ENCODE data around the gene CFAP52. TPM values are rescaled to one million over a fixed set of nuclear protein-coding genes. Genes with fewer than 3 reads are reported as not detected.

Gene CFAP52
- total RNA-seq (2021; fragmentation: NEBNext Ultra II Directional; extraction: Animal tissue kit (Norgen Biotek cat#: 25700)) (not detected in 2 replicates), polyA plus RNA-seq (2011; rRNA removed) (0.11 TPM in 1 of 2 replicates, not detected in the other), polyA minus RNA-seq (2011; rRNA and poly(A)+ RNA removed) (not detected in 2 replicates)
- polyA plus RNA-seq (2011; cell fraction: cytosol; rRNA removed), result not detected
- polyA plus RNA-seq (2011; cell fraction: nucleus; rRNA removed), result not detected
- polyA plus RNA-seq (2012, experiment 1 of 2), result 0.70 TPM in 1 of 4 replicates, not detected in the others
- not detected for polyA plus RNA-seq (2012, experiment 2 of 2)
- polyA plus RNA-seq (2013, experiment 1 of 2), result not detected
- not detected for polyA plus RNA-seq (2013, experiment 2 of 2)
- polyA minus RNA-seq (2011; cell fraction: cytosol; rRNA and poly(A)+ RNA removed), result not detected
- not detected for polyA minus RNA-seq (2011; cell fraction: nucleus; rRNA and poly(A)+ RNA removed)
- long read RNA-seq, experiment 1, result 0 reads
- long read RNA-seq, experiment 2, result 0 reads

DNA sequence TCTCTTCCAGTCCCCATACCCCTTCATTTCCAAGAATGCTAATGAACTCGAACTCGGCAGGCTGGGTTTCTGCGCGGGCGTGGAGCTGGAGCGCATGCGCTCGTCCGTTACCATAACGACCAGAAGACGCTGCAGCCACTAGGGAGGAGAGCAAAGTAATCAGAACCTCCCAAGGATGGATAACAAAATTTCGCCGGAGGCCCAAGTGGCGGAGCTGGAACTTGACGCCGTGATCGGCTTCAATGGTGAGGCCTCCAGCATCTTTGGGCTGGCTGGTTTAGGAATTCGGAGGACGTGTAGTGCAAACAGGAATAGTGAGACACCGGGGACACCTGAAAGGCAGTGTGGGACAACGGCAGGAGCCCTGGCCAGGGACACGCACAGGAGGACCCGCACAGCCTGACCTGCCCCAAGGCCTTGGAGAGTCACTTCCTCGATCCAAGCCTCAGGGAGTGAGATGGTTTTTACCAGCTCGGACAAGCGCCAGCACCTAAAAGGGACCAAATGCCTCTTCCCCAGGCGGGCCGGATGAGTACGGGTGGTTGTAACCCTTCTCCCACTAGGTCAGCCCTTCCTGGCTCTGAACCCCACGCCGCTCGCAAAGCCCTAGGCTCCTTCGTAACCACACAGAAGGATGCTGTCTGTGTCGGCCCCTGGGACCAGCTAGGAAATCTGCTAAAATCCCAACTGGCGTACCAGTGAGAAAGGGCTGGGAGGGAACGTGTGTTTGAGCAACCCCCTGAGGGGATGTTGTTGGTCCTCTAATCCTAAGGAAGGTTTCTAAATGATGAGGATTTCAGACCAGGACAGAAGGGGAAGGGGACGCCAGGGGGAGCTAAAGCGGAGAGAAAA is at the start of gene CFAP52:
TSS of gene CFAP52 (plus strand) at position 122 of the 852 bp plus-strand sequence. CDS start at position 176, 54 bp downstream.
- Histone ChIP-seq H4K20me1 (replicated peaks in 1 of 2; ENCODE audit: control insufficient read depth in 1 of 2, insufficient read depth in 2 of 2, low read length in 2 of 2) (no peaks in the 10 kb centered on the region), H4K8ac (ENCODE audit: extremely low read depth, insufficient read depth, low read length) (peak within 1 kb of the TSS; percentile 62), H2BK12ac (ENCODE audit: low read depth, low read length) (no peak within 1 kb of the TSS), H2AK5ac (ENCODE audit: low read depth, low read length) (no peak within 1 kb of the TSS), H4K5ac (ENCODE audit: insufficient read length, low read depth, low read length) (no peak within 1 kb of the TSS), H2BK15ac (ENCODE audit: low read length) (no peak within 1 kb of the TSS), H3K23me2 (ENCODE audit: low read depth, low read length) (peaks cover 14% of the 10 kb centered on the region), H3K4me3 (ENCODE audit: extremely low read depth in 1 of 4, insufficient read depth in 2 of 4, low read depth in 3 of 4, low read length in 4 of 4) (peak within 1 kb of the TSS; percentile 65 to 88 (median 82)), H2AFZ (ENCODE audit: low read length) (peak within 1 kb of the TSS; percentile 59), H2BK120ac (replicated peaks; ENCODE audit: low read depth, low read length) (no peak within 1 kb of the TSS), H3K79me1 (ENCODE audit: low read depth, low read length) (no peaks in the 10 kb centered on the region), H3K36me3 (ENCODE audit: control insufficient read depth in 2 of 4, insufficient read depth in 4 of 4, low read length in 3 of 4) (no peaks in the 10 kb centered on the region), H3K14ac (ENCODE audit: insufficient read length) (no peak within 1 kb of the TSS), H3K18ac (ENCODE audit: extremely low read depth, low read length) (0 out of 2 replicates have a peak within 1 kb of the TSS, but pooled peaks have one; percentile 39), H4K91ac (replicated peaks; ENCODE audit: insufficient read length, low read length) (peak within 1 kb of the TSS; percentile 44), H3K4me2 (ENCODE audit: insufficient read depth in 1 of 2, low read depth in 2 of 2, low read length in 2 of 2) (peak within 1 kb of the TSS; percentile 98 to 100), H3K9ac (replicated peaks in 1 of 4; ENCODE audit: extremely low read depth in 1 of 4, low read depth in 3 of 4, low read length in 3 of 4) (peak within 1 kb of the TSS; percentile 24 to 52 (median 37); a peak in 6 of 7 replicates), H3K9me3 (ENCODE audit: insufficient read depth in 2 of 2, low read depth in 1 of 2, low read length in 1 of 2) (no peaks in the 10 kb centered on the region), H3K27me3 (replicated peaks in 1 of 4; ENCODE audit: control insufficient read depth in 3 of 4, extremely low read depth in 1 of 4, insufficient read depth in 3 of 4, low read length in 3 of 4) (no peaks in the 10 kb centered on the region; a peak in 1 of 7 replicates), H3K56ac (replicated peaks; ENCODE audit: insufficient read length, low read depth, low read length) (peak within 1 kb of the TSS; percentile 32), H3K79me2 (ENCODE audit: control insufficient read depth in 1 of 2, insufficient read depth in 2 of 2, low read length in 2 of 2) (no peaks in the 10 kb centered on the region), H2BK5ac (ENCODE audit: low read depth, low read length) (no peak within 1 kb of the TSS), H3K27ac (ENCODE audit: low read depth, low read length) (no peak within 1 kb of the TSS), H3K4ac (replicated peaks; ENCODE audit: insufficient read length, low read depth, low read length) (no peak within 1 kb of the TSS), H3K4me1 (replicated peaks in 1 of 4; ENCODE audit: control insufficient read depth in 3 of 4, insufficient read depth in 4 of 4, low read length in 3 of 4) (peaks cover 0 to 4% (median 4%) of the 10 kb centered on the region in 4 experiments; a peak in 4 of 7 replicates), H3K23ac (ENCODE audit: insufficient read length) (no peak within 1 kb of the TSS), H2BK20ac (ENCODE audit: low read length) (no peak within 1 kb of the TSS)
- DNase-seq (ENCODE audit: low read depth in 1 of 2, low spot score in 2 of 2) (peak; percentile 56 to 91), FAIRE-seq (peak; percentile 84)
- POLR2A ChIA-PET (ENCODE audit: partially characterized antibody), result interaction anchor here (0.7 to 1.7 kb wide), 2 partner anchors 69 to 354 kb away, joined by 3 to 6 read pairs; partner anchors contain the start of gene USP43
- CTCF ChIA-PET (ENCODE audit: partially characterized antibody), result interaction anchor here (0.5 to 5.0 kb wide), 39 partner anchors 9 to 329 kb away, joined by 3 to 45 read pairs (median 4); partner anchors contain the start of gene USP43
- WGBS, 2 experiments (ENCODE audit: extremely low coverage in 1 of 2, insufficient coverage in 1 of 2, insufficient read length in 1 of 2, insufficient replicate concordance in 2 of 2, low coverage in 1 of 2, low lambda C conversion rate in 2 of 2, missing lambda C conversion rate in 1 of 2), result 6% methylated on average over 38 of the region's 38 CpGs; no CpG with 5 or more reads in 1 of the 2 experiments
- no peak for TF ChIP-seq JUN (IDR thresholded peaks at IDR 0.05; ENCODE audit: low read depth, low read length)
- no peak for TF ChIP-seq ZNF274 (IDR thresholded peaks at IDR 0.05; ENCODE audit: borderline replicate concordance, extremely low read depth, low read length)
- no peak for TF ChIP-seq CBX8 (IDR thresholded peaks at IDR 0.05; ENCODE audit: borderline replicate concordance, low read depth, low read length)
- TF ChIP-seq SP2 (IDR thresholded peaks at IDR 0.05; ENCODE audit: low read length), result no peak
- TF ChIP-seq MAFK (IDR thresholded peaks at IDR 0.05; ENCODE audit: low read depth, low read length), result no peak
- TF ChIP-seq SIN3A (conservative IDR thresholded peaks at IDR 0.05 in 1 of 2, IDR thresholded peaks at IDR 0.05 in 1 of 2; ENCODE audit: low read depth in 1 of 2, low read length in 2 of 2), result peak; percentile 85 to 96; a peak in 3 of 4 replicates
- TF ChIP-seq EP300 (IDR thresholded peaks at IDR 0.05; ENCODE audit: borderline replicate concordance in 1 of 2, low read depth in 2 of 2, low read length in 2 of 2), result peak in 1 of 2 experiments; percentile 65; a peak in 1 of 3 replicates
- no peak for TF ChIP-seq KDM5A (IDR thresholded peaks at IDR 0.05; ENCODE audit: low read length)

Measured in H1 (cell line).